ENCODE measurements around the gene SMOC2. TPM values are rescaled to one million over a fixed set of nuclear protein-coding genes. Genes with fewer than 3 reads are reported as not detected.

SMOC2 gene
- total RNA-seq, 1 experiment from 2014 or later, result 2.1 TPM

DNA sequence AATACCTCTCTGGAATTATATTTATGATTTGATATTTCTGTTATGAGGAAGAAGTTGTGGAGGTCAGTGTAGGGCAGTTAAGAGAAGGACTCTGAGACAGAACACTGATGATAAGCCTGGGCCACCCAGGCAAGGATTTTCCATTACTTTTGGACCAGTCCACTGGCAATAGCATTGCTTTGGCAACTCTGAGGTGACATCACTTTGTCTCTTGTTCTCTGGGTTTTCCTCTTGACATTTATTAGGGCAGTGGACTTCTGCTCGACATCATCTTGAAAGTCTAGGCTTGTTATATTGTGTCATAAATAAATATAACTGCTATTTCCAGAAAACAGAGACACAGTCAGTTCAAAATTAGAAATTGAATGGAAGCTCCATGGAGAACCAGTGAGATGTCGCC lies 268.0 kb downstream of the SMOC2 start:
- no peak overlapping the region for H3K27ac Mint-ChIP-seq
- no peak overlapping the region for H3K23ac ChIP-seq (ENCODE audit: insufficient read length, low read depth, low read length)

More for the DNA sequence above, 268.0 kb downstream of the SMOC2 start:
- H2BK20ac ChIP-seq (ENCODE audit: low read depth, low read length, poor library complexity, severe bottlenecking), result no peak overlapping the region
- H3K27me3 Mint-ChIP-seq (ENCODE audit: low read depth), result peaks cover 7% of the 10 kb centered on the region
- no CpG with 5 or more reads among the region's 2 CpGs for WGBS (ENCODE audit: extremely low coverage, insufficient read length, low lambda C conversion rate)
- no peak overlapping the region for H3K4ac ChIP-seq (ENCODE audit: low read depth, low read length)
- no peak overlapping the region for H3K27ac ChIP-seq (ENCODE audit: insufficient read length, low read depth, low read length)
- H4K5ac ChIP-seq (ENCODE audit: insufficient read length, low read depth, low read length), result no peak overlapping the region
- H3T11ph ChIP-seq (ENCODE audit: low read length), result no peak overlapping the region
- H3K4me1 ChIP-seq (ENCODE audit: insufficient read depth, low read length), result no peaks in the 10 kb centered on the region
- no peak overlapping the region for H4K8ac ChIP-seq (replicated peaks; ENCODE audit: insufficient read length, low read depth, low read length)
- no peaks in the 10 kb centered on the region for H3K23me2 ChIP-seq (ENCODE audit: insufficient read length, low read depth, low read length, poor library complexity, severe bottlenecking)
- TF ChIP-seq, protein P1, sequence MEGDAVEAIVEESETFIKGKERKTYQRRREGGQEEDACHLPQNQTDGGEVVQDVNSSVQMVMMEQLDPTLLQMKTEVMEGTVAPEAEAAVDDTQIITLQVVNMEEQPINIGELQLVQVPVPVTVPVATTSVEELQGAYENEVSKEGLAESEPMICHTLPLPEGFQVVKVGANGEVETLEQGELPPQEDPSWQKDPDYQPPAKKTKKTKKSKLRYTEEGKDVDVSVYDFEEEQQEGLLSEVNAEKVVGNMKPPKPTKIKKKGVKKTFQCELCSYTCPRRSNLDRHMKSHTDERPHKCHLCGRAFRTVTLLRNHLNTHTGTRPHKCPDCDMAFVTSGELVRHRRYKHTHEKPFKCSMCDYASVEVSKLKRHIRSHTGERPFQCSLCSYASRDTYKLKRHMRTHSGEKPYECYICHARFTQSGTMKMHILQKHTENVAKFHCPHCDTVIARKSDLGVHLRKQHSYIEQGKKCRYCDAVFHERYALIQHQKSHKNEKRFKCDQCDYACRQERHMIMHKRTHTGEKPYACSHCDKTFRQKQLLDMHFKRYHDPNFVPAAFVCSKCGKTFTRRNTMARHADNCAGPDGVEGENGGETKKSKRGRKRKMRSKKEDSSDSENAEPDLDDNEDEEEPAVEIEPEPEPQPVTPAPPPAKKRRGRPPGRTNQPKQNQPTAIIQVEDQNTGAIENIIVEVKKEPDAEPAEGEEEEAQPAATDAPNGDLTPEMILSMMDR (conservative IDR thresholded peaks at IDR 0.05), result no peak
- H2BK15ac ChIP-seq (ENCODE audit: low read depth, low read length), result no peak overlapping the region
- peaks cover 6 to 24% of the 10 kb centered on the region in 2 experiments; a peak in 4 of 5 replicates for H3K9me3 Mint-ChIP-seq
- no peaks in the 10 kb centered on the region for H3K79me2 ChIP-seq (ENCODE audit: insufficient read depth, low read length)
- no peaks in the 10 kb centered on the region for H3K27me3 ChIP-seq (ENCODE audit: insufficient read depth, low read length)
- H4K91ac ChIP-seq (ENCODE audit: insufficient read length, low read depth, low read length), result no peak overlapping the region
- no peak overlapping the region for H3K9ac ChIP-seq (ENCODE audit: extremely low read depth, insufficient read length, low read length)
- no peak overlapping the region for H2BK12ac ChIP-seq (ENCODE audit: insufficient read length, low read depth, low read length)
- no peak overlapping the region for H3K14ac ChIP-seq (ENCODE audit: insufficient read depth, low read length)
- H3K56ac ChIP-seq (ENCODE audit: insufficient read length, low read depth, low read length), result no peak overlapping the region
- no peak overlapping the region for H3K4me3 Mint-ChIP-seq
- H2BK5ac ChIP-seq (ENCODE audit: insufficient read length, low read length), result no peak overlapping the region
- no peaks in the 10 kb centered on the region for H4K20me1 ChIP-seq (ENCODE audit: control insufficient read depth, insufficient read depth, insufficient read length)
- peaks cover 3 to 17% of the 10 kb centered on the region in 2 experiments; a peak in 3 of 4 replicates for H3K4me1 Mint-ChIP-seq
- no peak for DNase-seq
- H2AK5ac ChIP-seq (ENCODE audit: insufficient read length, low read length), result no peak overlapping the region
- no peak overlapping the region for H2BK120ac ChIP-seq (ENCODE audit: low read depth, low read length, poor library complexity, severe bottlenecking)
- H3K4me2 ChIP-seq (ENCODE audit: insufficient read depth, insufficient read length, low read length), result no peak overlapping the region
- no peaks in the 10 kb centered on the region for H3K79me1 ChIP-seq (ENCODE audit: insufficient read depth, low read depth, low read length, poor library complexity, severe bottlenecking)
- peaks cover 15% of the 10 kb centered on the region for H3K9me3 ChIP-seq (ENCODE audit: control insufficient read depth, low read depth, low read length)
- H2AFZ ChIP-seq (ENCODE audit: low read length), result no peak overlapping the region
- no peak overlapping the region for H3K18ac ChIP-seq (ENCODE audit: insufficient read length, low read depth, low read length)
- H3K36me3 Mint-ChIP-seq (ENCODE audit: insufficient read depth in 1 of 3, low read depth in 3 of 3), result peaks cover 8 to 12% (median 8%) of the 10 kb centered on the region in 3 experiments
